NCI-H1105 (cell line): ENCODE measurements around the gene SDK1.

Experiments
- DNase-seq: peaks from one replicate; lab custom pipeline; 2025; lab: John Stamatoyannopoulos, UW

SDK1 gene

GRCh38 chr7:4017081-4017480, 716.0 kb downstream of the SDK1 start:
- DNase-seq: no peak

GRCh38 chr7:4017785-4018184, 716.7 kb downstream of the SDK1 start:
- no peak for DNase-seq

GRCh38 chr7:4018601-4019316, 717.7 kb downstream of the SDK1 start:
- DNase-seq: no peak

- no peak for DNase-seq
Observed at GRCh38 chr7:4020086-4020485, 719.0 kb downstream of the SDK1 start.

GRCh38 chr7:4021413-4021812, 720.4 kb downstream of the SDK1 start:
- DNase-seq: no peak

GRCh38 chr7:4022265-4022664, 721.2 kb downstream of the SDK1 start:
- DNase-seq: no peak

- no peak for DNase-seq
Observed at GRCh38 chr7:4023502-4023901, 722.5 kb downstream of the SDK1 start.

- DNase-seq: no peak
Observed at GRCh38 chr7:4024133-4024532, 723.1 kb downstream of the SDK1 start.

GRCh38 chr7:4024806-4025205, 723.8 kb downstream of the SDK1 start:
- no peak for DNase-seq

GRCh38 chr7:4025210-4025609, 724.2 kb downstream of the SDK1 start:
- DNase-seq: no peak

GRCh38 chr7:4025694-4026615, 724.9 kb downstream of the SDK1 start:
- DNase-seq: no peak

GRCh38 chr7:4026941-4027486, 726.0 kb downstream of the SDK1 start:
- no peak for DNase-seq

GRCh38 chr7:4028221-4028620, 727.2 kb downstream of the SDK1 start:
- DNase-seq: no peak

- DNase-seq: no peak
Observed at GRCh38 chr7:4029941-4030340, 728.9 kb downstream of the SDK1 start.

GRCh38 chr7:4030346-4030950, 729.4 kb downstream of the SDK1 start:
- no peak for DNase-seq

GRCh38 chr7:4033996-4034395, 732.9 kb downstream of the SDK1 start:
- no peak for DNase-seq

GRCh38 chr7:4037308-4037707, 736.3 kb downstream of the SDK1 start:
- DNase-seq: no peak

- DNase-seq: no peak
Observed at GRCh38 chr7:4037877-4038276, 736.8 kb downstream of the SDK1 start.

GRCh38 chr7:4040109-4040928, 739.3 kb downstream of the SDK1 start:
- no peak for DNase-seq

GRCh38 chr7:4042402-4043045, 741.5 kb downstream of the SDK1 start:
- peak; percentile 62 for DNase-seq

- no peak for DNase-seq
Observed at GRCh38 chr7:4043988-4044387, 742.9 kb downstream of the SDK1 start.
